Retina (tissue), 1 donor: Measurements from ENCODE around the gene AKT1.
A peak's percentile ranks its signal among the peaks of the same experiment; 100 is the strongest.

ENCODE experiments used
- DNase-seq: peaks from one replicate; pipeline ENCODE4 v3.0.0-alpha.2; 2016

AKT1 gene

DNA sequence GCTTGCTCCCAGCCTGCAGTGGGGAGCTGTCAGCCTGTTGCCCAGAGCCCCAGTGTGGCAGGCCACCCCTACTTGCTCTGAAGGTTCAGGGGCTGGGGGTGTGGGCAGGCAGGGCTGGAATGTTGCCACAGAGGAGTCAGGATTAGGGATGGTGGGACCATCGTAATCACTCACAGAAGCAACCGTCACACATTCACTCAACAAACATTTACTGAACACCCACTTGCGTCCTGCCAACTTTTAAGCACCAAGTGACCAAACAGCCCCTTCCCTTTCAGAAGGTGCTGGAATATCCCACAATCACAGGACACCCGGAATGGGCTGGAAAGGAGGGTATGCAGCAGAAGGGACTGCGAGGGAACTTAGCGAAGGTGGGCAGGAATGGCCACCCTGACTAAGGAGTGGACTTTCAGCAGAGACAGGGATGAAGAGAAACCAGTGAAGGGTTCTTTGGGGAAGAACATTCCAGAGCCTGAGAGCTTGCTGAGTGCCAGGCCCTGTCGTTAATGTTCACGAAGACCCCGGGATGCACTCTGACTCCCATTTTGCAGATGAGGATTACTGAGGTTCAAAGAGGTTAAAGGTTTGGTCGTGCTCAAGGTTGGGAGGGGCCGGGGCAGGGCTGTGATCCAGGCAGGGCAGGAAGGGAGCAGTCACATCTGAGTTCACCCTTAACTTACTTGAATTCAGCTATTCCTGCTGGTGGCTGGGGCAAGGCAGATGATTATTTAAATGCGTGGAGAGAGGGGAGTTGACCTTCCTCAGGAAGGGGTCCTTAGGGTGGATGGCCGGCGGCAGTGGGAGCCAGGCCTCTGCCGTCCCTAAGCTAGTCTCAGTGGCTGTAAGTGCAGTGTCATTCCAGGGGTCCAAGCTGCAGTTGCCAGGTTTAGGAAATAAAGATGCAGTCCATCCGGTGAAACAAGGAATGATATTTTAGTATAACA is 3.0 kb upstream of the AKT1 start:
- DNase-seq = no peak

DNA sequence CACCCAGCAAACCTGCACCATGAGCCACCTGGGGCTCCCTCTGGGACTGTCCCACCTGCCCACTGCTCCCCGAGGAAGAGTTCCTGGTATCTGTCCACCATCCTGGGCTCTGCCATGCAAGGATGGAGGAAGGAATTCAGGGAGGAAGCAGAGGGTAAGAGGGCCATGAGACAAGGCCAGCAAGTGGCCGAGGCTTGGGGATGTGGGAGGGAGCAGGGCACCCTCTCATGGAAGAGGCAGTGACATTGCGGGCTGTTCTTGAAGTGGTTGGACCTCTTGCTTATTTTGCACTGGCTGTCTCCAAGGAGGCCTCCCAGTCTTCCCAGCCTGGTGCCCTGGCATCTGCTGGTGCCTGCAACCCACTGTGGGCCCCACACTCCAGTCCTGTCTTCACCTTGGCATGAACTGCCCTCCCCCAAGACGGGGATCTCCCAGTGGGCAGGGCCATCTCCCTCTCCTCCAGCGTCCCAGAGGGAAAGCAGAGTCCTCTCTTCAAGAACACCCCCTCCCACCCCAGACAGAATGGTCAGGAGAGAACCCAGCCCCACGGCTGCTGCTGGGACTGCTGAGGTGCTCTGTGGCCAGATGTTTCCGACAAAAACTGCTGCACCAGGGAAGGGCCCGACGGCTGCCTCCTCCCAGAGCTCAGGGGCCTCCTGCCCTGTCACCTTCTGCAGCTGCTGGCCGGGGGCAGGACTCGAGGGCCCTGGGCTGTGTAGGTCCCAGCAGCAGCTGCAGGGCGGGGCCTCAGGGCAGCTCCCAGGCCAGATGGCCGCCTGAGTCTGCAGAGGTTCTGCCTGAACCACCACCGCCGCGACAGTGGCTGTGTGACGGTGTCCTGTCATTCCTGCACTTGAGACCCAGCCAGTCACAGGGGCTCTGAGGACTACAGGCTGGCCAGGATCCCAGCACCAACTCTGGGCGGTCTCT is 1.8 kb upstream of the AKT1 start:
- no peak for DNase-seq

DNA sequence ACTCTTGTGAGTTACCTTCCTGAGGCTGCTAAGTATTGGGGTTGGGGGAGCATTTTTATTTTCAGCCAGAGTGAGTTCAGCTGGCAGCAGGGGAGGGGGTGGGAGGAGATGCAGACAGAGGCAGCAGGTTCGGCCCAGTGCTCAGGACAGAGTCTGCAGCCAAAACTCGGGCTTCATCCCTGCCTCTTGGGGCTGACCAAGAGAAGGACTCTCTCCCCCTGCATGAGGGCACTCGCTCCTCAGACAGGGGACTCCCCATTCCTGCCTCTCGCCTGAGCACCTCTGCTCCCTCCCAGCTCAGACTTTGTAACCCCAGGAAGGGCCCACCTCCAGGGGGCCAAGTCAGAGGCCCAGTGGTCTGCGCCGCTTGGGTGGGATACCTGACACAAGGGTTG is 1.1 kb upstream of the AKT1 start:
- DNase-seq = no peak

DNA sequence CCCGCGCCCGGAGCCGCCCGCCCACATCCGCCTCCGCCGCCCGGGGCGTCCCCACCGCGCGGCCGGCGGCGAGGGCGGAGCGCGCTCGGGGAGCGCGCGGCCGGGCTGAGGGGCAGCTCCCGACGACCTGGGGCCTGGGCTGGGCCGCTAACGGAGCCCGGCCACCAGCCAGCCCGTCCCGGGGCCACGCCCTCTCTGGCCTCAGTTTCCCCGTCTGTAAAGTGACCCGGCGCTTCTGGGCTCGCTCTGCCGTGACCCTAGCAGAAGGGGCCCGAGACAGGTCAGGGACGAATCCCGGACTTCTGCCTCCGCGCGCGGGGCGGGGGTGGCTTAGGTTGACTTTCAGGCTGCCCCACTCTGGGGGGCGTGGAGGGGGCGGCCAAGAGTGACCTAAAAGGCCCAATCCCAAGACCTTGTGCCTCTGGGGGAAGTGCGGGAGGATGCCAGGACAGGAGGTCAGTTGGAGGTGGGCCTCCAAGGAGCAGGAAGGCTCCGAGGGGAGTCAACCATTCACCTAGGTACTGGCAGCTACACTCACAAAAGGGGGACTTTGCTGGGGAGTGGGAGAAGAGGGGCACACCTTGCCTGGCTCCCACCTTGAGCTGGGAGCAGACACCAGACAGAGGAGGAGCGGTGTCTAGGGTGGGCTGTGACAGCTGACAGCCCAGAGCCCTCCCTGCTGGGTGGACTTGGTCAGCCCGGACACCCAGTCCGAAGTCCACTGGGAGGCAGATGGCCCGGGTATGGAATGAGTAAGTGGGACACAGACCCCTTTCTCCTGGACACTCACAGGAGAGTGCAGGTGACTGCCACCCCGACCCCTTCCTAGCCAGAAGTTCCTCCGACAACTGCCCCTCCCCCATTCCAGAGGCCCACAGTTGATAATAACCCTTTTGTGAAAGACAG is 486 bp upstream of the AKT1 start:
- DNase-seq = no peak

DNA sequence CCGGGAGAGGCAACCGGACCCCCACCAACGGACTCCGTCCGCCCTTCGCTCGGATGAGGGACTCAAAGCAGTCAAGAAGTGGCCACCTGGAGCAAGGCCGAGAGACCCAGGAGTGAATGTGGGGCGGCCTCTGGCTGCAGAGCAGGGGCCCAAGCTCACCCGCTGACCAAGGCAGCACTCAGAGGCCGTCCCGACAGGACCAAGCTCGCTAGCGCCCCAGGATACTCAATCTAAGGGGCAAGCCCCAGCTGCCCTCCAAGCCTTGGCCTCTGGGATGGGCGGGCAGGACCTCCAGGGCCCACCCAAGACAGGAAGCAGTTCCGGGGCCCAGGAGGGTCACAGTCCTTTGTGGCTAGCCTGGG is 936 bp downstream of the AKT1 start:
- DNase-seq = peak; percentile 64

DNA sequence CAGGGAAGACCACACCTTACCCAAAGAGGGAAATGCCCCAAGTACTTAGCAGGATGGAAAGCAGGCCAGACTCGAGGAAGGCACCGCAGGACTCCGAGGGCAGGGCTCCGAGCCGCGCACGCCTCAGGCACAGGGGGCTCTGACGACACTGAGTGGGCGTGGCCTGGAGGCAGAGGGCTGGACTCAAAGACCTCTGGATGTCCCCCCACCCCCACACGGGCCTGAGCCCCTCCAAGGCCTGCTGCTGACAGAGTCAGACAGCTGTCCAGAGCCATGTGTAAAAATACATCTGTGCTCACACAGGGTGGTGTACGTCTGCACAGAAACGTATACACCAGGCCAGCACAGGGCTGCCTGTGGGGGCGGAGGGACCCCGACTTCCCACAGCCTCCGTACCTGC is 1.4 kb downstream of the AKT1 start:
- DNase-seq = peak; percentile 56

DNA sequence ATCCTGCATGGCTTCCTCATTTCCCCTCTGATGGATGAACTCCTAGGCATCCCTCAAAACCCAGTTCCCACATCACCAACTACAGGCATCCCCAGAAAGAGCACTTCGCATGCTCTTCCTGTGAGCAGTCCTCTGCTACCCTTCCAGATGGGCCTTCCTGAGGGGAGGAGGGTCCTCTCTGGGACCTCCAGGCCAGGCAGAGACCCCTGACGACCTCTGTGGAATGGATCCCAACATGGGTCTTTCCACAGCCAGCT is 1.9 kb downstream of the AKT1 start:
- no peak for DNase-seq

DNA sequence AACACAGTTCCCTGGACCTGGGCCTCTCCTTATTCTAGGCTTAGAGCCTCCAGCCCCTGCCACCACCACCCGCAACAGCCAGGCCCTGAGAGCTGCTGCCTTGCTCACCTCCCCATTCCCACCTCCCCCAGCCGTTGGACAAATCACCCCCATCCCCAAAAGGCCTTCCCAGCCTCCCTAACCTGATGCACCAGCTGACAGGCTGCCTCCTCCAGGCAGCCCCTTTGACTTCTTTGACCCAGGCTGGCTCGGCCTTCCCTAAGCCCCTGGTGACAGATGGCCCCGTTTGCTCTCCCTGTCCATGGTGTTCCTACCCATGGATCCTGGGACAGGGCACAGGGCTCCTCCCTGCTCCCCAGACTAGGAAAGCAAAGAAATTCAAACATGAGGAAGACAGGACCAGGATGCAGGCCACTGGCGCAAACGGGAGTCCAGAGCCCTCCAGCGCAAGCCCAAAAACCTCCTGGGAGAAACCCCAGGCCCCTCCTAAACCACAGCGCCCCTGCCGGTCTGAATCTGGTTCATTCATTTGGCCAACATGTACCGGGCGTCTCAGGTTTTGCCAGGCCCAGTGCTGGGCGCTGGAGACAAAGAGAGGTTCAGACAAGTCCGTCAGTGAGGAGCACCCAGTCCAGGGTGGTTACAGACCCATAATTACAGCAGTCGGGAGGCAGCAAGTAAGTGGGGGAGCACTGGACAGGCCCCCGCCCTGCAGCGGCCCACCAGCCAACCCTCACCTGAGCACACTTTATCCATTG is 2.4 kb downstream of the AKT1 start:
- no peak for DNase-seq

DNA sequence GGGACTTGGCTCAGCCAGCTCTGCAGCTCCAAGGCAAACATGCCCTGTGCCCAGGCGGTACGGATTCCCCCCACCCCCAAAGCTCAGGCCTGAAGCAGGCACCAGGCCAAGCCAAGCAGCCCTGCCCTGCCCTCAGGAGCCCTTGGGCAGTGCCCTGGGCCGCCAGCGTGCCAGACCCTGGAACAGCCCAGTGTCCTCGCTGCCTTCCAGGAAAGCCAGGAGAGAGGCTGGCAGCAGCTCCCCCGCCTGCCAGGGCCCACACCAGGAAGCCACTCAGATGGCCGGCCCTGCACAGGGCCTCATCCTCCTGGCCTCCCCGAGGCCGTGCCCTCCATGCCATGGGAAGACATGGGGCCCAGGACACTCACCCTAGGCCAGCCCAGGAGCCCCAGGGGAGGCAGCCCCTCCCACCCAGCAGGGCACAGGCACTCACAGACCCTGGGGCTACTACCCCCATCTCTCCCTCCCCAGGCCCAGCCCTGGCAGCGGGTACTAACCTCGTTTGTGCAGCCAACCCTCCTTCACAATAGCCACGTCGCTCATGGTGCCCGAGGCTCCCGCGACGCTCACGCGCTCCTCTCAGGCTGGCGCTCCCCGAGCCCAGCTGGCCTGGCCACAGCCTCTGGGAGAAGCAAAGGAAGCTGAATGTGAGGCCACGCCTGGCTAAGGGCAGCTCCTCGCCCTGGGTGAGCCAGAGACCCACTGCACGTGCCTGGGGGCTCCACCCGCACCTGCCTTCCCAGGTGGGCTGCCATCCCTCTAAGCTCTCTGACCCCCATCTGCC is 3.3 kb downstream of the AKT1 start:
- DNase-seq = no peak

DNA sequence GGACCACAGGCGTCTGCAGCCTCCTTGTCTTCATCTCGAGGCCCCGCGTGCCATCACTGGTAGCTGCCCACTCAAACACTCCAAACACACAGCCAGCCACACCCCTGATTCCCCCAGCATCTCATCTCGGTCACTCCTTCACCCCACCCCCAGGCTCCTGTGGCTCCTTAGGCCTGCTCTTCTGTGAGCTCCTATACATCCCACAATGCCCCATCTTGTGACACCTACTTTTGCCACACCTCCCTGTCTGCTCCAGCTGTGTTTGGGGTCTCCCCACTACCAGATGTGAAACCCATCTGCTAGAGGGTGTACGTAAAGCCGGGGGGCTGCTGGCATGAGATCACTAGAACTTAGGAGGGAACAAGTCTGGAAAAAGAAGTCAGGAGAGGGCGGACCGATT is 4.1 kb downstream of the AKT1 start:
- no peak for DNase-seq

DNA sequence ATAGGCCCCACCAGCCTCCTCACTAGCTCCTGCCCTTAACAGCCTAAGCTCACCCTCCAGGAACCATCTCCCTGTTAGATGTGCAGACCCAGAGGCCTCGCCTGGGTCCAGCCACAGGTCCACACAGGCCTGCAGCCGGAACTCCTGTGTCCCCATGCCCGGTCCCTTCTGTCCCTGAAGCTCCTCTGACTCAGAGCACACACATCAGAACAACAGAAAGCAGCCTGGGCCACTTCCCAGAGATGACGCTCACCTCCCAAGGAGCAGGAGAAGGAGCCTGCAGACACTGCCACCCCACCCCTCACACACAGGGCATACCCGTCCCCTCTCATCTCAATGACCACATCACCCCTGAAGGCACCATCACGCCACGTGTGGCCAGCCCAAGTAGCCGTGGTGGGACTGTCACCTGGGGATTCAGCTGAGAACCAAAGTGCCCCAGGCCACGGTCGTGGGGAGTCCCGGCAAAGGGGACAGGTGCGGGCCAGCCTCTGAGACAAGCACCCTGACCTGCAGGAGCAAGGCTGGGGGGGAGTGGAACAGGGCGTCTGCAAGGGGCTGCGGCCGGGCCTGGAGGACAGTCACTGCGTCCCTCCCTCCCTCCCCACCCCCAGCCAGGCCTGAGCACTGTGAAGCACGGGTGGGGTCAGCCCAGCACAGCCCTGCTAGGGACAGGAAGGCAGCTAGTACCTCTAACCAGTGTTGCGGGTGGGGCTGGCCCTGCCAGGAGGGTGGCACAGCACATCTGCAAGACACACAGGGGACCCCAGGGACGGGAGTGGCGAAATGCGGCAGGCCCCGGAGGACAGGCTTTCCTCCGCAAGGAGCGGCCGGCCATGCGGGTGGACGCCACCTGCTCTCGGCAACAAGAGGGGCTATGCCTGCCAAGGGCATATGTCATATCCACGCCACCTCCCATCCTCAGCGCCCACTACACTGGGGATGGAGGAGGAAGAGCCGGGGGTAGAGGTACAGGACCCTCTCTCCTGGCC is 5.5 kb downstream of the AKT1 start:
- DNase-seq = no peak

DNA sequence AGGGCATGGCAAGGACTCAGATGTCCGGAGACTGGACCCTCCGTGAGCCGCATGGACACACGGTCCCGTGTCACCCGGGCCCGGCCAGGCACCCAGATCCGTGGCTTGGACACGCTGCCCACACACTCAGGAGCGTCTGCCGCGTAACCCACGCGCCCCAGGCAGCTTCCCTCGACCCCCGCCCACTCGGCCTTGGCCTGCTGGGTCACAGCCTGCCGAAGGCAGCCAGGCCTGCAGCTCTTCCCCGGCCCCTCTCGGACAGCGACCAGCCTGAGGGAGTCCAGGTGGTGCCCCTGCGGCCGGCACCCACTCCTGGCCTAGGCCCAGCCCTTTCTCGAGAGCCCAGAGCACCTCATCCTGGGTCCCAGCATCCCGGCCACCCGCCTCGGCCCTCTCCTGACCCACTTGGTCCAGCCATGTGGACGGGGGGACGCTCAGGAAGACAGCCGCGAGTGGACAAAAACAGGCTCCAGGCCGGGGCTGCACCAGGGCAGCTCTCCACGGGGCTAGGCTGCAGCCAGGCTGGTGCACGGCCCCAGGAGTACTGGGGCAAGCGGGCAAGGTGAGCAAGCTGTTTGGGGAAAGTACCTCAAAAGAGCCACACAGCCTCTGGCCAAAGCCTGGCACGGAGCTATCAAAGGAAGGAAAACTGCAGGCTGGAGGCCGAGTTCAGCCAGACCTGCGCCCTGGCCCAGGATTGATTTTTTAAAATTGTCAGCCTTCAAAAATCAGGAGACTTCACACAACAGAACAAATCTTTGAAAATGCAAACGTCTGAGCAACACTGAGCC is 6.5 kb downstream of the AKT1 start:
- no peak for DNase-seq

DNA sequence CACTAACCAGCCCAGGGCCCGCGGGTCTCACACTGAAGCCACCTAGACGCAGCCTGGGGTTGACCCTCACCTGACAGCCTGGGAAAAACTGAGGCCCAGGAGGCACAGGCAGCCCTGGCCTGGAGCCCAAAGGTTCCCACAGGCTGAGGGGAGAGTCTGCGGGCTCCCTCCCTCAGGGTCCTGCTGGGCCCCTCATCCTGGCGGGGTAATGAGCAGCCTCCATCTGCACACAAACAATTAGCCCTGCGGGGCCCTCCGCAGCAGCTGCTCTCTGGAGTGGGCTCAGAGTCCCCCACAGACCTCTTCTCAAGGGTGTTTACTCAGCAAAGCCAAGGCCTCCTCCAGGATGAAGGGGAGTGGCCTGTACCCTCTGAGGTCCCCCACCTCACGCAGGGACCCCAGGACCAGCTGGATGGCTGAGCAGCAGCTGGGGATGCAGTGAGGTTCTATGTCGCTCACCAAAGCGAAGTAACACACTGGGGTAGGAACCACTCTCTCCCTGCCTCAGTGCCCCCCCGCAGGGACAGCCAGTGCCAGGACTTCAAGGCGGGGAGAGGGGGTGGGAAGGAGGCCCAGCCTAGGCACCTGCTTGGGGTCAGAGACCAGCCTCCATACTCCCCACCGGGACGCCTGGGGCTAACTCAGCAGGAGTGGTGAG is 7.3 kb downstream of the AKT1 start:
- DNase-seq = peak; percentile 83

DNA sequence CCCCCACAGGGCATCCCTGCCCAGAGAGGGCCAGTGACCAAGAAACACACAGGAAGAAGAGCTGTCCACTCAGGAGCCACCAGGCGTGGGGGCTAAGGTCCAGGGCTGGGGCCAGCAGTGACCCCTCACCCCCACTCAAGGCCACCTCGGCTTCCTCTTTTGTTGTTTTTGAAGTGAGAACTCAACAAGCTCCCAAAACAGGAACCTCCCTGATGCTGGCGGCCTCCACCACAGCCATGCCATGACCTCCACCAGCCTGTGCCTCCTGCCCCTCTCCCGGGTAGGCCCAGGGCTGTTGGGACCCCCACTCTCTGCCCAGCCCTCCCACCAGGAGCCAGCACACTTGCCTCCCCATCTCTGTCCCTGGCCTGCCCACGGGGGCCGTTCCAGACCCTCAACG is 7.8 kb downstream of the AKT1 start:
- no peak for DNase-seq

DNA sequence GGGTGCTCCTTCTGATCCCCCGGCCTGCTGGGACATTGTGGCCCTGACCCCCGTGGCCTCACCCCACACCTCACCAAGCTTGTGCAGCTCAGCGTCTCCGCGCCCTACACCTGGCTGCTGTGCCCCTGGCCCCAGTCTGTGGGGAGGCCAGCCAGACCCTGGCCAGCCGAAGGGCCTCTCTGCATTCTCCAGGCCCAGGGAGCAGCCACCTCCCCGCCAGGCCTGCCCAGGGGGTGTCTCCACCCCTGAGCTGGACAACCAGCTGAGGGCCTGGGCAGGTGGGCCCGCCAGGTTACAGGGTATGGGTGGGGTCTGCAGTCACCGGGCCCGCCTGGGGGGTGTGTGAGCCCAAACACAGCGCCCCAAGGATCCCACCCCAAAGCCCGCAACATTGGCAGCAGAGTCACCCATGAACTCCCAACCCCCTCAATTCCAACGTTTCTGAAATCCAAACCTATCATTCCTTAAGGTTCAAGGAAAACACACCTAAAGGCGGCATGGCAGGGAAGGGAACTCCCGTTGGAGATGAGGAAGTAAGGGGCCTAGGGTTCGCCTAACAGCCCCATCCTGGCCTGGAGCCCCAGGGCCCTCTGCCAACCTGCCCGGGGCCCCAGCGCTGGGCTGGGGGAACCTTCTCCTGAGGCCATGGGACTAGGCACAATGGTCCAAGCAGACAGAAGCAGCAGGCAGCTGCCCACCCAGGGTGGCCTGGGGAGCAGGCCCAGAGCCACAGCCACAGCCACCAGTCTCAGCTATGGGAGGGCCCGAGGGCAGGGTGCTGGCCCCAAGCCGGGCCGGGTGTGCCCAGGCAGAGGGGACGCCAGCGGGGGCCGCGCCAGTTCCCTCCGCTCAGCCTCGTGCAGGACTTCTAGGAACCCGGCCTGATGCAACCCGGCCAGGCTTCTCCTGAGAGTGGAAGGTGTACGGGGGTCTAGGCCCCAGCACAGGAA is 8.5 kb downstream of the AKT1 start:
- peak; percentile 0 for DNase-seq

DNA sequence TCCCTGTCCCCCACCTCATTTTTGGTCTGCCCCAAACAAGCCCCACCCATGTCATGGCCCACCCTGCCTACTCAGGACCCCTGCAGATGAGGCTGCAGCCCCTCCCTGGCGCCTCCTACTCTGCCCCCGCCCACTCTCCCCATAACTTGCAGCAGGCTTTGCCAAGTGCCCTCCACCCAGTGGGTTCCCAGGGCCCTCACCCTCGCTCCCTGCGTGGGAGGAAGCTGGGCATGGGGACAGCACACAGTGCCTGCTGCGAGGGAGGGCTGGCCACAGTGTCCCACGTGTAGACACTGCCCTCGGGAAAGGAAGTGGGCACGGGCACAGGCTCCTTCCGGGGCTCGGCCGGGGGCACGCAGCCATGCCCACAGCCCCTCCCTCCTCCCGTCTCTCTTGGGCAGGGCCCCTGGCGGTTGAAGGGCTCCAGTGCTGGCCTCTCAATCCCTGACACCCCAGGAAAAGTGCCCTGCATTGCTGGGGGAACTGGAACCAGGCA is 9.4 kb downstream of the AKT1 start:
- DNase-seq = peak; percentile 1

DNA sequence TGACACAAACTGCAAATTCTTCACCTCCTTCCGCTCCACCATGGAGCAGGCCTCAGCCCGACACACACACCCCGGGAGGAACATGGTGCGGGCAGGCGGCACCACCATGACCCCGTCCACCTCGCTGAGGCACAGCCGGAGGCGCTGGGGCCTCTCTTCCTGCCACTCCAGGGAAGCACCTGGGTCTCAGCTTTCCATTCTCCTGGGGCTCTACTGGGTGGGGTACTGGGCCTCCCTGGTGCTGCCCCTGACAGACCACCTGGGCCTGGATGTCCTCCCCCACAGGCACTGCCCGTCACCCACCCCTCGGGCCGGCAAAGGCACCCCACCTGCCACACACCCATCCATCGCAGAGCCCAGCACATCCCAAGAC is 9.9 kb downstream of the AKT1 start:
- no peak for DNase-seq
